WTC11 (cell line): Measurements from ENCODE around the gene LDAF1. TPM values are rescaled to one million over a fixed set of nuclear protein-coding genes. Genes with fewer than 3 reads are reported as not detected.
A peak's percentile ranks its signal among the peaks of the same experiment; 100 is the strongest.

Source experiments
- ATAC-seq: fragments of 200-7000 bp; cut with Tn5 transposase; 2 replicates; pipeline ENCODE4 v1.10.0; 2021; ENCODE audit warnings: mild to moderate bottlenecking, moderate library complexity
- CTCF ChIA-PET: fragments of 300-600 bp; sonication (Branson Sonifier 250); formaldehyde crosslinking; loops from one replicate; lab custom pipeline; 2021; ENCODE audit warnings: antibody characterized with exemption; lab: Charles Lee
- POLR2A ChIA-PET: fragments of 350-600 bp; sonication (Branson Sonifier 250); formaldehyde crosslinking; loops from one replicate; lab custom pipeline; 2021; ENCODE audit warnings: antibody characterized with exemption; lab: Charles Lee
- DNase-seq: peaks from one replicate; pipeline ENCODE4 v3.0.0; 2021; ENCODE audit warnings: low spot score
- H3K27ac Mint-ChIP-seq: 2 replicates; pipeline ENCODE4 v1.8.0; 2021; ENCODE audit warnings: mixed read lengths
- H3K27me3 Mint-ChIP-seq: 2 replicates; pipeline ENCODE4 v1.8.0; 2021; ENCODE audit warnings: low read depth, mild to moderate bottlenecking, moderate library complexity, mixed read lengths
- H3K36me3 Mint-ChIP-seq: 2 replicates; pipeline ENCODE4 v1.8.0; 2021; ENCODE audit warnings: mixed read lengths
- H3K4me1 Mint-ChIP-seq: 2 replicates; pipeline ENCODE4 v1.8.0; 2022; ENCODE audit warnings: mixed read lengths
- H3K4me3 Mint-ChIP-seq: 2 replicates; pipeline ENCODE4 v1.8.0; 2021; ENCODE audit warnings: mild to moderate bottlenecking, moderate library complexity, mixed read lengths
- H3K9me3 Mint-ChIP-seq: 2 replicates; pipeline ENCODE4 v1.8.0; 2021; ENCODE audit warnings: mixed read lengths
- CBFB ChIP-seq: sonication (generic); formaldehyde crosslinking; IDR thresholded peaks from 2 replicates; pipeline ENCODE4 v1.8.1; 2022; ENCODE audit warnings: mild to moderate bottlenecking, low read depth, missing genetic modification reagents
- ERG ChIP-seq: fragments of 250-450 bp; sonication (Bioruptor Pico); IDR thresholded peaks from 2 replicates; pipeline ENCODE4 v1.8.0; 2021; ENCODE audit warnings: mild to moderate bottlenecking
- GABPB1 ChIP-seq: sonication (generic); formaldehyde crosslinking; IDR thresholded peaks from 2 replicates; pipeline ENCODE4 v1.8.1; 2023; ENCODE audit warnings: mild to moderate bottlenecking, missing genetic modification reagents
- KAT7 ChIP-seq: sonication (generic); formaldehyde crosslinking; IDR thresholded peaks from 2 replicates; pipeline ENCODE4 v1.8.1; 2023; ENCODE audit warnings: missing genetic modification reagents, mild to moderate bottlenecking, borderline replicate concordance
- NFE2L1 ChIP-seq: sonication (generic); formaldehyde crosslinking; IDR thresholded peaks from 2 replicates; pipeline ENCODE4 v1.8.1; 2023; ENCODE audit warnings: missing genetic modification reagents
- STAT6 ChIP-seq: sonication (generic); formaldehyde crosslinking; conservative IDR thresholded peaks from 2 replicates; pipeline ENCODE4 v1.8.1; 2023; ENCODE audit warnings: mild to moderate bottlenecking, low read depth, missing genetic modification reagents, moderate library complexity
- USF2 ChIP-seq: sonication (generic); formaldehyde crosslinking; IDR thresholded peaks from 2 replicates; pipeline ENCODE4 v1.8.1; 2023; ENCODE audit warnings: mild to moderate bottlenecking, missing genetic modification reagents, moderate library complexity
- ZNF281 ChIP-seq: sonication (generic); formaldehyde crosslinking; IDR thresholded peaks from 2 replicates; pipeline ENCODE4 v1.8.0; 2023; ENCODE audit warnings: mild to moderate bottlenecking, missing genetic modification reagents
- ZNF512 ChIP-seq: sonication (generic); formaldehyde crosslinking; IDR thresholded peaks from 2 replicates; pipeline ENCODE4 v1.8.1; 2022; ENCODE audit warnings: missing genetic modification reagents, borderline replicate concordance
- total RNA-seq: library from RNA; stranded (reverse); gene quantifications from 3 replicates; pipeline ENCODE4 v1.2.3, GENCODE V29; 2021
- TF ChIP-seq, protein P1 (sequence below): sonication (generic); formaldehyde crosslinking; IDR thresholded peaks from 2 replicates; pipeline ENCODE4 v1.8.0; 2022; ENCODE audit warnings: mild to moderate bottlenecking, missing genetic modification reagents

The LDAF1 gene
- total RNA-seq, 1 experiment from 2014 or later, result 42.8 TPM

GRCh38 chr16:21217121-21217520 is 58.6 kb downstream of the LDAF1 start (continued):
- no peak for TF ChIP-seq ZNF281 (CRISPR knock-in tag)
- TF ChIP-seq NFE2L1 (CRISPR knock-in tag), result no peak
- no peak for TF ChIP-seq USF2 (CRISPR knock-in tag)
- TF ChIP-seq CBFB (CRISPR knock-in tag), result no peak
- TF ChIP-seq, protein P1, sequence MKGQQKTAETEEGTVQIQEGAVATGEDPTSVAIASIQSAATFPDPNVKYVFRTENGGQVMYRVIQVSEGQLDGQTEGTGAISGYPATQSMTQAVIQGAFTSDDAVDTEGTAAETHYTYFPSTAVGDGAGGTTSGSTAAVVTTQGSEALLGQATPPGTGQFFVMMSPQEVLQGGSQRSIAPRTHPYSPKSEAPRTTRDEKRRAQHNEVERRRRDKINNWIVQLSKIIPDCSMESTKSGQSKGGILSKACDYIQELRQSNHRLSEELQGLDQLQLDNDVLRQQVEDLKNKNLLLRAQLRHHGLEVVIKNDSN, result no peak
- TF ChIP-seq KAT7 (CRISPR knock-in tag), result no peak

DNA sequence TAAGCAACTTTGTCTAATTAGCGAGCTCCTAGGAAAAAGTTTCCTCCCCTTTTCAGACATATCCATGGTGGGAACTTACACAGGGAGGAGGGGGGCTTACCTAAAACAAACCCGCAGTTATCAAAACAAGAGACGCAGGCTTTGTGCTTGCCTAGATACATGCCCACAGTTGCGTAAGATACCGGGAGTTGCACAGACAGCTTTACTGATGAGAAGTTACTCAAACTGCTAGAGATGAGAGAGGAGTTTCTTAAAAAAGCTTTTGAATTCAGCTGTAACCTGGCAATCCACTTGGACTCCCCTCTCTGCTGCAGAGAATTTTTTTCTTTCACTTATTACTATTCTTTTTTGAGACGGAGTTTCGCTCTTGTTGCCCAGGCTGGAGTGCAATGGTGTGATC is 59.7 kb downstream of the LDAF1 start:
- TF ChIP-seq ERG (CRISPR knock-in tag) (no peak), GABPB1 (CRISPR knock-in tag) (0 out of 2 replicates have a peak, but pooled peaks have one; percentile 40)
- peaks cover 8% of the 10 kb centered on the region for H3K9me3 Mint-ChIP-seq
- H3K27ac Mint-ChIP-seq, result no peak overlapping the region
- DNase-seq, result no peak
- no peak overlapping the region for H3K4me3 Mint-ChIP-seq
- peaks cover 14% of the 10 kb centered on the region for H3K27me3 Mint-ChIP-seq
- H3K4me1 Mint-ChIP-seq, result peaks cover 38% of the 10 kb centered on the region
- ChIA-PET POLR2A (no interaction called here), CTCF (no interaction called here)
- ATAC-seq, result no peak
- H3K36me3 Mint-ChIP-seq, result peaks cover 4% of the 10 kb centered on the region

GRCh38 chr16:21219551-21219950 is 61.1 kb downstream of the LDAF1 start:
- ChIA-PET CTCF (no interaction called here), POLR2A (no interaction called here)
- Mint-ChIP-seq H3K9me3 (peaks cover 8% of the 10 kb centered on the region), H3K4me1 (peaks cover 42% of the 10 kb centered on the region), H3K4me3 (no peak overlapping the region), H3K27ac (no peak overlapping the region), H3K27me3 (peaks cover 16% of the 10 kb centered on the region), H3K36me3 (peaks cover 4% of the 10 kb centered on the region)
- no peak for ATAC-seq
- DNase-seq, result no peak
- TF ChIP-seq ZNF512 (CRISPR knock-in tag) (no peak), STAT6 (CRISPR knock-in tag) (no peak)
